HepG2 (cell line): ENCODE measurements around the gene DLEC1. TPM values are rescaled to one million over a fixed set of nuclear protein-coding genes. Genes with fewer than 3 reads are reported as not detected.
A peak's percentile ranks its signal among the peaks of the same experiment; 100 is the strongest.

ENCODE experiments used
- ATAC-seq: fragments of 200-7000 bp; cut with Tn5 transposase; 3 replicates; pipeline ENCODE4 v1.9.1; 2020; ENCODE audit warnings: mild to moderate bottlenecking, moderate library complexity
- BruUV-seq: library from RNA; stranded (reverse); fragments of 400-500 nt; replicated peaks from 2 replicates; lab custom pipeline; 2021; lab: Mats Ljungman, UMichigan
- CTCF ChIA-PET: fragments of 300-600 bp; formaldehyde crosslinking; extraction: SDS; loops from one replicate; lab custom pipeline; 2021; ENCODE audit warnings: low total read pairs, inconsistent platforms, low intra/inter-chr PET ratio; lab: Yijun Ruan, JAX
- POLR2A ChIA-PET: fragments of 350-600 bp; sonication (Branson Sonifier 250); formaldehyde crosslinking; loops from one replicate; lab custom pipeline; 2020; ENCODE audit warnings: antibody characterized with exemption, inconsistent platforms; lab: Yijun Ruan, JAX
- DNase-seq: peaks from one replicate; pipeline ENCODE4 v3.0.0-alpha.2; 2015; ENCODE audit warnings: low spot score
- FAIRE-seq: peaks from 3 replicates; lab custom pipeline; 2011; peaks lifted over from hg19 to GRCh38; lab: Jason Lieb, UNC
- H2AFZ ChIP-seq: one replicate; pipeline ENCODE4 v1.6.1; 2011; ENCODE audit warnings: low read length, inconsistent platforms
- H3K27ac ChIP-seq: fragments of 300-600 bp; 3 replicates; pipeline ENCODE4 v1.8.0; 2011; ENCODE audit warnings: mixed run types, mild to moderate bottlenecking, mixed read lengths, low read length, inconsistent platforms; ENCODE audit not compliant: insufficient read depth; ENCODE audit errors: extremely low read length
- H3K27me3 ChIP-seq, 2 experiments: fragments of 200-600 bp in 1 of 2; 2 replicates in 1 of 2; 3 replicates in 1 of 2; pipeline versions ENCODE4 v1.6.0 to v1.8.0; 2011; ENCODE audit warnings: low read length in 2 of 2, mild to moderate bottlenecking in 2 of 2, moderate library complexity in 2 of 2, inconsistent platforms in 1 of 2; ENCODE audit not compliant: insufficient read depth in 2 of 2, control insufficient read depth in 1 of 2
- H3K36me3 ChIP-seq, 2 experiments: fragments of 200-600 bp in 1 of 2; replicated peaks in 1 of 2; 2 replicates in 1 of 2; 3 replicates in 1 of 2; pipeline versions ENCODE4 v1.5.1 to v1.8.0; 2011; ENCODE audit warnings: low read length in 2 of 2, inconsistent platforms in 1 of 2; ENCODE audit not compliant: insufficient read depth in 2 of 2, control insufficient read depth in 1 of 2
- H3K4me1 ChIP-seq: 2 replicates; pipeline ENCODE4 v1.5.1; 2012; ENCODE audit warnings: low read length, inconsistent platforms; ENCODE audit not compliant: insufficient read depth
- H3K4me2 ChIP-seq: 2 replicates; pipeline ENCODE4 v1.6.0; 2011; ENCODE audit warnings: low read depth, low read length, inconsistent platforms
- H3K4me3 ChIP-seq, 3 experiments: fragments of 200-600 bp in 1 of 3; sonication (generic), shearing (Covaris generic) in 1 of 3; replicated peaks in 1 of 3; 2 replicates each; pipeline ENCODE4 v1.5.1; 2011 to 2016; ENCODE audit warnings: low read length in 3 of 3, inconsistent platforms in 2 of 3, low read depth in 2 of 3, mild to moderate bottlenecking in 2 of 3, control low read depth in 1 of 3, mixed read lengths in 1 of 3; ENCODE audit not compliant: insufficient read depth in 1 of 3
- H3K79me2 ChIP-seq: one replicate; pipeline ENCODE4 v1.6.1; 2011; ENCODE audit warnings: low read length, inconsistent platforms; ENCODE audit not compliant: insufficient read depth
- H3K9ac ChIP-seq: 2 replicates; pipeline ENCODE4 v1.6.0; 2011; ENCODE audit warnings: mild to moderate bottlenecking, low read depth, low read length, inconsistent platforms; ENCODE audit not compliant: insufficient read depth
- H3K9me3 ChIP-seq: 2 replicates; pipeline ENCODE4 v1.5.1; 2012; ENCODE audit warnings: mild to moderate bottlenecking, low read length
- H4K20me1 ChIP-seq: 2 replicates; pipeline ENCODE4 v1.6.0; 2011; ENCODE audit warnings: inconsistent platforms, mild to moderate bottlenecking, low read length, moderate library complexity; ENCODE audit not compliant: insufficient read depth
- CCAR2 ChIP-seq: fragments of 200-400 bp; formaldehyde crosslinking; optimal IDR thresholded peaks from 2 replicates; pipeline ENCODE3; 2018; ENCODE audit warnings: low read depth, mild to moderate bottlenecking, low read length, moderate library complexity
- CENPT ChIP-seq: sonication (generic); formaldehyde crosslinking; IDR thresholded peaks from 2 replicates; pipeline ENCODE4 v1.8.0; 2022; ENCODE audit warnings: low read depth, mild to moderate bottlenecking, moderate library complexity, missing genetic modification reagents
- ESRRA ChIP-seq: sonication (generic); formaldehyde crosslinking; IDR thresholded peaks from 2 replicates; pipeline ENCODE4 v1.5.1; 2020; ENCODE audit warnings: mild to moderate bottlenecking, low read depth, missing genetic modification reagents
- HOXA3 ChIP-seq: sonication (generic); formaldehyde crosslinking; IDR thresholded peaks from 2 replicates; pipeline ENCODE4 v1.5.0; 2020; ENCODE audit warnings: missing genetic modification reagents
- MLLT10 ChIP-seq: sonication (generic); formaldehyde crosslinking; IDR thresholded peaks from 2 replicates; pipeline ENCODE4 v1.4.0; 2020; ENCODE audit warnings: missing genetic modification reagents
- PAF1 ChIP-seq: IDR thresholded peaks from 2 replicates; pipeline ENCODE4 v1.6.1; 2016; ENCODE audit warnings: missing genetic modification reagents, missing compliant biosample characterization
- SRF ChIP-seq: IDR thresholded peaks from 2 replicates; pipeline ENCODE4 v1.6.1; 2011; ENCODE audit warnings: mild to moderate bottlenecking, low read depth, low read length, moderate library complexity
- TMF1 ChIP-seq: sonication (generic); formaldehyde crosslinking; IDR thresholded peaks from 2 replicates; pipeline ENCODE4 v1.8.1; 2022; ENCODE audit warnings: low read depth, missing genetic modification reagents
- ZBTB20 ChIP-seq: sonication (generic); formaldehyde crosslinking; IDR thresholded peaks from 2 replicates; pipeline ENCODE4 v1.8.1; 2023; ENCODE audit warnings: missing genetic modification reagents, low read depth, mild to moderate bottlenecking, borderline replicate concordance
- ZFP37 ChIP-seq: sonication (generic); formaldehyde crosslinking; IDR thresholded peaks from 2 replicates; pipeline ENCODE4 v1.4.0; 2020; ENCODE audit warnings: missing genetic modification reagents, borderline replicate concordance
- ZFY ChIP-seq: sonication (generic); formaldehyde crosslinking; IDR thresholded peaks from 2 replicates; pipeline ENCODE4 v1.4.0; 2020; ENCODE audit warnings: missing genetic modification reagents
- ZNF224 ChIP-seq: sonication (generic); formaldehyde crosslinking; IDR thresholded peaks from 2 replicates; pipeline ENCODE4 v1.5.0; 2020; ENCODE audit warnings: mild to moderate bottlenecking, missing genetic modification reagents
- ZNF564 ChIP-seq: sonication (generic); formaldehyde crosslinking; IDR thresholded peaks from 2 replicates; pipeline ENCODE4 v1.8.1; 2023; ENCODE audit warnings: mild to moderate bottlenecking, missing genetic modification reagents
- WGBS: methylation state at CpG from one replicate; pipeline ENCODE4 v1.1.6; 2017; ENCODE audit warnings: low lambda C conversion rate; 5-methylcytosine and 5-hydroxymethylcytosine counted together
- in situ Hi-C: cut with HindIII; loops from 2 replicates; pipeline ENCODE4 v1.10.0; 2017; ENCODE audit warnings: low pct_unique_long_range_greater_than_20kb; ENCODE audit not compliant: extremely low pct_ligation_motif_present
- intact Hi-C: fragments of 100-400 bp; cut with micrococcal nuclease; formaldehyde crosslinking; loops from one replicate; pipeline ENCODE4 v1.10.0; 2022; ENCODE audit not compliant: unreplicated experiment
- polyA plus RNA-seq, 8 experiments: library from polyadenylated mRNA; depleted of rRNA in 3 of 8; stranded (reverse) in 7 of 8; unstranded in 1 of 8; fragments of >200 nt; fragmentation: Illumina TruSeq in 4 of 8; extraction: Trizol in 4 of 8; gene quantifications; 2 replicates each; pipeline versions ENCODE4 v1.2.1 to v1.2.3, GENCODE V29; 2011 to 2016; ENCODE audit warnings: low read depth in 4 of 8, missing spikeins in 1 of 8, mixed read lengths in 1 of 8; ENCODE audit not compliant: insufficient read depth in 1 of 8
- total RNA-seq, 5 experiments: library from RNA; depleted of rRNA; stranded (reverse); fragments of >200 nt; fragmentation: Illumina TruSeq; extraction: Trizol; gene quantifications; 2 replicates each; pipeline ENCODE4 v1.2.3, GENCODE V29; 2016; ENCODE audit warnings: low read depth in 1 of 5
- TF ChIP-seq, protein P1 (sequence below): sonication (generic); formaldehyde crosslinking; IDR thresholded peaks from 2 replicates; pipeline ENCODE4 v1.4.0; 2020; ENCODE audit warnings: missing genetic modification reagents
- TF ChIP-seq, protein P2 (sequence below): sonication (generic); formaldehyde crosslinking; IDR thresholded peaks from 2 replicates; pipeline ENCODE4 v1.5.1; 2020; ENCODE audit warnings: missing genetic modification reagents, mild to moderate bottlenecking, borderline replicate concordance

DLEC1 gene
- total and polyA plus RNA-seq, 2 of the 13 experiments (the other 11 are each of a cell fraction or from before 2014, with no cell fraction given) = 0.09 TPM; not detected in 1

GRCh38 chr3:38136777-38137614, 98.0 kb downstream of the DLEC1 start, which contains the start of gene ACAA1:
TSS of gene ACAA1 (minus strand) at chr3:38137127. CDS start at chr3:38137035, 92 bp downstream.
- intact Hi-C loops = loop anchor here (1.0 to 10.0 kb wide), 3 partner anchors 108 to 145 kb away; partner anchors contain the start of gene SLC22A14
- no peak for TF ChIP-seq PAF1 (CRISPR knock-in tag)
- peak; percentile 23 for TF ChIP-seq CCAR2
- TF ChIP-seq ZNF224 (CRISPR knock-in tag) = no peak
- peak; percentile 73; the same call in 1 of the 2 replicates for TF ChIP-seq CENPT (CRISPR knock-in tag)
- TF ChIP-seq, protein P1, sequence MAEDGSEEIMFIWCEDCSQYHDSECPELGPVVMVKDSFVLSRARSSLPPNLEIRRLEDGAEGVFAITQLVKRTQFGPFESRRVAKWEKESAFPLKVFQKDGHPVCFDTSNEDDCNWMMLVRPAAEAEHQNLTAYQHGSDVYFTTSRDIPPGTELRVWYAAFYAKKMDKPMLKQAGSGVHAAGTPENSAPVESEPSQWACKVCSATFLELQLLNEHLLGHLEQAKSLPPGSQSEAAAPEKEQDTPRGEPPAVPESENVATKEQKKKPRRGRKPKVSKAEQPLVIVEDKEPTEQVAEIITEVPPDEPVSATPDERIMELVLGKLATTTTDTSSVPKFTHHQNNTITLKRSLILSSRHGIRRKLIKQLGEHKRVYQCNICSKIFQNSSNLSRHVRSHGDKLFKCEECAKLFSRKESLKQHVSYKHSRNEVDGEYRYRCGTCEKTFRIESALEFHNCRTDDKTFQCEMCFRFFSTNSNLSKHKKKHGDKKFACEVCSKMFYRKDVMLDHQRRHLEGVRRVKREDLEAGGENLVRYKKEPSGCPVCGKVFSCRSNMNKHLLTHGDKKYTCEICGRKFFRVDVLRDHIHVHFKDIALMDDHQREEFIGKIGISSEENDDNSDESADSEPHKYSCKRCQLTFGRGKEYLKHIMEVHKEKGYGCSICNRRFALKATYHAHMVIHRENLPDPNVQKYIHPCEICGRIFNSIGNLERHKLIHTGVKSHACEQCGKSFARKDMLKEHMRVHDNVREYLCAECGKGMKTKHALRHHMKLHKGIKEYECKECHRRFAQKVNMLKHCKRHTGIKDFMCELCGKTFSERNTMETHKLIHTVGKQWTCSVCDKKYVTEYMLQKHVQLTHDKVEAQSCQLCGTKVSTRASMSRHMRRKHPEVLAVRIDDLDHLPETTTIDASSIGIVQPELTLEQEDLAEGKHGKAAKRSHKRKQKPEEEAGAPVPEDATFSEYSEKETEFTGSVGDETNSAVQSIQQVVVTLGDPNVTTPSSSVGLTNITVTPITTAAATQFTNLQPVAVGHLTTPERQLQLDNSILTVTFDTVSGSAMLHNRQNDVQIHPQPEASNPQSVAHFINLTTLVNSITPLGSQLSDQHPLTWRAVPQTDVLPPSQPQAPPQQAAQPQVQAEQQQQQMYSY (CRISPR knock-in tag) = peak; percentile 8; the same call in 1 of the 2 replicates
- TF ChIP-seq ZBTB20 (CRISPR knock-in tag) = no peak
- 0 out of 2 replicates have a peak, but pooled peaks have one; percentile 39 for TF ChIP-seq SRF
- peak; percentile 33; the same call in 1 of the 2 replicates for TF ChIP-seq ZFP37 (CRISPR knock-in tag)
- TF ChIP-seq TMF1 (CRISPR knock-in tag) = peak; percentile 85
- TF ChIP-seq ZFY (CRISPR knock-in tag) = peak; percentile 95
- no peak; the same call in 1 of the 2 replicates for TF ChIP-seq HOXA3
- TF ChIP-seq ZNF564 (CRISPR knock-in tag) = no peak; the same call in 1 of the 2 replicates
- 0 out of 2 replicates have a peak, but pooled peaks have one; percentile 2 for TF ChIP-seq ESRRA (CRISPR knock-in tag)
- TF ChIP-seq, protein P2, sequence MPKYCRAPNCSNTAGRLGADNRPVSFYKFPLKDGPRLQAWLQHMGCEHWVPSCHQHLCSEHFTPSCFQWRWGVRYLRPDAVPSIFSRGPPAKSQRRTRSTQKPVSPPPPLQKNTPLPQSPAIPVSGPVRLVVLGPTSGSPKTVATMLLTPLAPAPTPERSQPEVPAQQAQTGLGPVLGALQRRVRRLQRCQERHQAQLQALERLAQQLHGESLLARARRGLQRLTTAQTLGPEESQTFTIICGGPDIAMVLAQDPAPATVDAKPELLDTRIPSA = no peak
- TF ChIP-seq MLLT10 (CRISPR knock-in tag) = no peak

More at GRCh38 chr3:38136777-38137614, 98.0 kb downstream of the DLEC1 start, which contains the start of gene ACAA1:
- Histone ChIP-seq H3K27me3 (no peaks in the 10 kb centered on the region; a peak in 1 of 5 replicates), H3K9me3 (no peaks in the 10 kb centered on the region), H3K4me1 (peaks cover 57% of the 10 kb centered on the region), H3K4me3 (peak within 1 kb of the TSS; percentile 85 to 96 (median 89)), H3K4me2 (peak within 1 kb of the TSS; percentile 98), H3K9ac (peak within 1 kb of the TSS; percentile 90), H3K27ac (peak within 1 kb of the TSS; percentile 97), H4K20me1 (peaks cover 1% of the 10 kb centered on the region; the same call in 1 of the 2 replicates), H3K79me2 (peaks cover 57% of the 10 kb centered on the region), H2AFZ (no peak within 1 kb of the TSS), H3K36me3 (peaks cover 5 to 30% of the 10 kb centered on the region in 2 experiments)
- CTCF ChIA-PET = no interaction called here
- in situ Hi-C loops = loop anchor here (25.0 kb wide), 1 partner anchor 325 kb away; the partner anchor contains the start of gene ACVR2B
- BruUV-seq = no TSS peak
- DNase-seq (peak; percentile 97), FAIRE-seq (peak; percentile 97), ATAC-seq (peak; percentile 81)
- 1% methylated on average over 15 of the region's 66 CpGs for WGBS
- POLR2A ChIA-PET = interaction anchor here (0.6 to 7.0 kb wide), 21 partner anchors 8 to 349 kb away, joined by 3 to 179 read pairs (median 4); partner anchors contain the start of genes OXSR1 and XYLB
